Endothelial cell of umbilical vein (primary cell): Measurements from ENCODE around the gene WNT4. TPM values are rescaled to one million over a fixed set of nuclear protein-coding genes. Genes with fewer than 3 reads are reported as not detected.

Experiments used
- BruUV-seq: library from RNA; stranded (reverse); fragments of 400-500 nt; replicated peaks from 2 replicates; lab custom pipeline; 2021; lab: Mats Ljungman, UMichigan
- CTCF ChIA-PET: fragments of 300-600, 350-600 bp; sonication (Branson Sonifier 250); formaldehyde crosslinking; loops from one replicate; lab custom pipeline; 2021; ENCODE audit warnings: antibody characterized with exemption, inconsistent platforms; lab: Charles Lee
- POLR2A ChIA-PET: fragments of 300-600, 350-600 bp; sonication (Branson Sonifier 250); formaldehyde crosslinking; loops from one replicate; lab custom pipeline; 2021; ENCODE audit warnings: antibody characterized with exemption, inconsistent platforms; lab: Charles Lee
- DNase-seq: peaks from one replicate; pipeline ENCODE4 v3.0.0-alpha.2; 2011; ENCODE audit warnings: low read depth, low spot score
- FAIRE-seq: peaks from 2 replicates; lab custom pipeline; 2011; peaks lifted over from hg19 to GRCh38; lab: Jason Lieb, UNC
- H2AFZ ChIP-seq: 2 replicates; pipeline ENCODE4 v1.6.0; 2012; ENCODE audit warnings: low read depth, low read length, control low read depth, inconsistent platforms
- H3K27ac ChIP-seq: 2 replicates; pipeline ENCODE4 v1.5.1; 2011; ENCODE audit warnings: low read depth, mild to moderate bottlenecking, control low read depth, low read length, moderate library complexity; ENCODE audit not compliant: insufficient read depth
- H3K27me3 ChIP-seq, 2 experiments: 2 replicates each; pipeline versions ENCODE4 v1.6.0 to v1.6.1; 2011; ENCODE audit warnings: low read length in 2 of 2, mixed read lengths in 1 of 2; ENCODE audit not compliant: control insufficient read depth in 2 of 2, insufficient read depth in 2 of 2
- H3K36me3 ChIP-seq, 2 experiments: 2 replicates in 1 of 2; 3 replicates in 1 of 2; pipeline ENCODE4 v1.5.1; 2011; ENCODE audit warnings: low read length in 2 of 2, mild to moderate bottlenecking in 1 of 2, moderate library complexity in 1 of 2; ENCODE audit not compliant: control insufficient read depth in 2 of 2, insufficient read depth in 2 of 2; ENCODE audit errors: extremely low read depth in 1 of 2
- H3K4me1 ChIP-seq: 3 replicates; pipeline ENCODE4 v1.5.1; 2011; ENCODE audit warnings: mild to moderate bottlenecking, low read length; ENCODE audit not compliant: control insufficient read depth, insufficient read depth; ENCODE audit errors: extremely low read depth
- H3K4me2 ChIP-seq: 2 replicates; pipeline ENCODE4 v1.6.1; 2011; ENCODE audit warnings: low read length, control low read depth, mixed read lengths; ENCODE audit not compliant: insufficient read depth
- H3K4me3 ChIP-seq, 3 experiments: fragments of 200-600 bp in 1 of 3; sonication (generic), shearing (Covaris generic) in 1 of 3; replicated peaks in 1 of 3; 2 replicates each; pipeline ENCODE4 v1.5.1; 2011 to 2016; ENCODE audit warnings: control low read depth in 3 of 3, low read length in 3 of 3, mild to moderate bottlenecking in 2 of 3, inconsistent platforms in 1 of 3, low read depth in 1 of 3, moderate library complexity in 1 of 3; ENCODE audit not compliant: insufficient read depth in 1 of 3
- H3K79me2 ChIP-seq: 2 replicates; pipeline ENCODE4 v1.6.0; 2012; ENCODE audit warnings: low read length, inconsistent platforms; ENCODE audit not compliant: control insufficient read depth, insufficient read depth
- H3K9ac ChIP-seq: replicated peaks from 2 replicates; pipeline ENCODE3; 2011; ENCODE audit warnings: low read length, control low read depth; ENCODE audit not compliant: insufficient read depth; ENCODE audit errors: extremely low read depth
- H3K9me1 ChIP-seq: replicated peaks from 3 replicates; pipeline ENCODE4 v1.6.0; 2011; ENCODE audit warnings: mild to moderate bottlenecking, low read length; ENCODE audit not compliant: control insufficient read depth, insufficient read depth; ENCODE audit errors: extremely low read depth
- H3K9me3 ChIP-seq: replicated peaks from 2 replicates; pipeline ENCODE4 v1.5.1; 2012; ENCODE audit warnings: low read length, inconsistent platforms; ENCODE audit not compliant: control insufficient read depth, insufficient read depth
- H4K20me1 ChIP-seq: replicated peaks from 2 replicates; pipeline ENCODE3; 2011; ENCODE audit warnings: mild to moderate bottlenecking, low read length; ENCODE audit not compliant: control insufficient read depth, insufficient read depth; ENCODE audit errors: extremely low read depth
- CTCF ChIP-seq, 2 donors: IDR thresholded peaks; 1 replicate in 1 of 2; 2 replicates in 1 of 2; pipeline ENCODE4 v1.5.1; 2011; ENCODE audit warnings: low read length in 2 of 2, mild to moderate bottlenecking in 2 of 2, moderate library complexity in 2 of 2, control low read depth in 1 of 2, inconsistent platforms in 1 of 2, low read depth in 1 of 2; ENCODE audit not compliant: insufficient read depth in 1 of 2; ENCODE audit errors: extremely low read depth in 1 of 2
- EZH2 ChIP-seq: IDR thresholded peaks from 2 replicates; pipeline ENCODE4 v1.6.1; 2012; ENCODE audit warnings: borderline replicate concordance, low read depth, mild to moderate bottlenecking, moderate library complexity, low read length, inconsistent platforms; ENCODE audit not compliant: severe bottlenecking
- FOS ChIP-seq: IDR thresholded peaks from 2 replicates; pipeline ENCODE4 v1.6.1; 2011; ENCODE audit warnings: mild to moderate bottlenecking, low read length, moderate library complexity, borderline replicate concordance; ENCODE audit not compliant: insufficient read depth
- GATA2 ChIP-seq: IDR thresholded peaks from 2 replicates; pipeline ENCODE4 v1.7.0; 2011; ENCODE audit warnings: low read depth, mild to moderate bottlenecking, moderate library complexity, mixed read lengths, low read length; ENCODE audit not compliant: insufficient read length, insufficient read depth
- JUN ChIP-seq: IDR thresholded peaks from 2 replicates; pipeline ENCODE4 v1.6.1; 2011; ENCODE audit warnings: borderline replicate concordance, low read depth; ENCODE audit not compliant: insufficient read length, insufficient read depth
- MAX ChIP-seq: IDR thresholded peaks from 2 replicates; pipeline ENCODE4 v1.6.1; 2011; ENCODE audit not compliant: insufficient read depth, insufficient read length
- MYC ChIP-seq: IDR thresholded peaks from one replicate; pipeline ENCODE4 v1.6.1; 2011; ENCODE audit warnings: mild to moderate bottlenecking, low read depth, low read length
- POLR2A ChIP-seq: IDR thresholded peaks from 2 replicates; pipeline ENCODE4 v1.6.1; 2012; ENCODE audit warnings: low read depth, mild to moderate bottlenecking, control low read depth, low read length
- POLR2AphosphoS5 ChIP-seq: IDR thresholded peaks from 2 replicates; pipeline ENCODE4 v1.6.1; 2012; ENCODE audit warnings: low read depth, mild to moderate bottlenecking, control low read depth, low read length, moderate library complexity; ENCODE audit not compliant: insufficient read depth
- dilution Hi-C: fragments of 300-500 bp; cut with MboI; formaldehyde crosslinking; loops from one replicate; pipeline ENCODE4 v1.15.0; 2019; ENCODE audit warnings: low sequenced_read_pairs; ENCODE audit not compliant: extremely low pct_ligation_motif_present
- intact Hi-C: fragments of 100-400 bp; cut with micrococcal nuclease; formaldehyde crosslinking; loops from one replicate; pipeline ENCODE4 v1.10.0; 2022
- polyA plus RNA-seq, 4 experiments: library from polyadenylated mRNA; depleted of rRNA in 3 of 4; stranded (reverse) in 3 of 4; unstranded in 1 of 4; fragments of >200 nt; gene quantifications; 2 replicates each; pipeline versions ENCODE4 v1.2.1 to v1.2.3, GENCODE V29; 2011 to 2012; ENCODE audit warnings: missing spikeins in 1 of 4
- total RNA-seq: library from RNA; stranded (reverse); gene quantifications from 2 replicates; pipeline ENCODE4 v1.2.3, GENCODE V29; 2021

Gene WNT4
- total and polyA plus RNA-seq, 2 donors (not counting 3 experiments of a cell fraction or from before 2014, with no cell fraction given), result 0.06 TPM; not detected in 1

DNA sequence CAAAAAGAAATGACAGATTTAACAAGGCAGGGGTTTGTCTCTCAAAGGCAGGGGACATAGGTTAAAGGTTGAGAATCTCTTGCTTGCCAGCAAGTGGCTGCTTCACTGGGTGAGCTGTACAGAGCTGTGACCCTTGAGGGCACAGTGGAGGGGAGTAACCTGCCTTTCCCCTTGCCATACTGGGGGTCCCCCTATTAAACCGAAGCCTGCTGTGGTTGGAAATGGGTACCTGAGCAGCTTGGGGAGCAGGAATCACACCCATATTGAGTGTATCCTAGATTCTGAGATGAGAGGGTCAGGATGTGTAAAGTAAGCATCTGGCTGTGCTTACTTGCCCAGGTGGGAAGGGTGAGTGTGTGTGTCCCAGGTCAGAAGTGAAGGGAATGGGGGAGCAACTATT lies 31.8 kb downstream of the WNT4 start:
- Histone ChIP-seq H2AFZ (no peak overlapping the region), H3K27me3 (no peaks in the 10 kb centered on the region), H3K9me3 (no peaks in the 10 kb centered on the region), H3K4me2 (no peak overlapping the region), H3K36me3 (peaks cover 4 to 14% of the 10 kb centered on the region in 2 experiments), H3K4me3 (no peak overlapping the region), H3K27ac (no peak overlapping the region), H3K4me1 (peaks cover 40% of the 10 kb centered on the region), H3K9ac (no peak overlapping the region), H4K20me1 (peaks cover 6% of the 10 kb centered on the region), H3K9me1 (no peaks in the 10 kb centered on the region), H3K79me2 (peaks cover 57% of the 10 kb centered on the region)
- dilution Hi-C loops, result no loop called here
- intact Hi-C loops, result no loop called here
- TF ChIP-seq POLR2A, result no peak
- no peak for TF ChIP-seq GATA2
- TF ChIP-seq MYC, result no peak
- TF ChIP-seq FOS, result no peak
- TF ChIP-seq EZH2, result no peak
- no peak for TF ChIP-seq JUN
- no peak for TF ChIP-seq CTCF (IDR thresholded peaks at IDR 0.05; ENCODE audit: extremely low read depth in 1 of 2, insufficient read depth in 1 of 2, low read depth in 1 of 2, low read length in 2 of 2)
- TF ChIP-seq MAX, result no peak
- no peak for TF ChIP-seq POLR2AphosphoS5
- no peak for FAIRE-seq
- POLR2A ChIA-PET, result no interaction called here
- BruUV-seq, result no TSS peak
- no peak for DNase-seq
- CTCF ChIA-PET, result interaction anchor here (1.1 to 2.7 kb wide), 5 partner anchors 10 to 305 kb away, joined by 3 to 13 read pairs (median 4); no protein-coding TSS in a partner anchor
